Left hindlimb (tissue), 1 donor: ENCODE results near the gene RNF213.
A peak's percentile ranks its signal among the peaks of the same experiment; 100 is the strongest.
"Not testable (repeated sequence)": the region's sequence is repeated elsewhere in the genome, so short reads cannot be mapped to it uniquely, and the experiment has no call there.

Experiments used
- DNase-seq: peaks from one replicate; pipeline ENCODE4 v3.0.0-alpha.2; 2018

The RNF213 gene

DNA sequence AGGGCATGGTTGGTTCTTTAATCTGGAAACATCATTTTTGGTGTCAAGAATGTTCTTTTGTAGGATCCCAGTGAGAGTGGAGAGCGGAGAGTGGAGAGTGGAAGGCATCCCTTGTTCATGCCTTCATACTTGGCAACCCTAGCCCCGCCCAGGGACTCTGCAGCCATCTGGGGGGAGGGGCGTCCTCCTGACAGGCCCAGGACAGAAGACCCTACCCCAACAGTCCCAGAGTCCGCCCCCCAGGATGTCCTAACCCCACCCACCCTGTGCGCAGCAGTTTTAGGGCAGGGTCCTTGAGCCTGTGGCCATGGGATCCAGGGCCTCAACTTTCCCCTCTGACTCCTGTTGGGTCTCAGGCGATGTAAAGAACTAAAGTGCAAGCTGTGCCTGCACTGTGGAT is 36.0 kb upstream of the RNF213 start:
- DNase-seq: peak; percentile 12

DNA sequence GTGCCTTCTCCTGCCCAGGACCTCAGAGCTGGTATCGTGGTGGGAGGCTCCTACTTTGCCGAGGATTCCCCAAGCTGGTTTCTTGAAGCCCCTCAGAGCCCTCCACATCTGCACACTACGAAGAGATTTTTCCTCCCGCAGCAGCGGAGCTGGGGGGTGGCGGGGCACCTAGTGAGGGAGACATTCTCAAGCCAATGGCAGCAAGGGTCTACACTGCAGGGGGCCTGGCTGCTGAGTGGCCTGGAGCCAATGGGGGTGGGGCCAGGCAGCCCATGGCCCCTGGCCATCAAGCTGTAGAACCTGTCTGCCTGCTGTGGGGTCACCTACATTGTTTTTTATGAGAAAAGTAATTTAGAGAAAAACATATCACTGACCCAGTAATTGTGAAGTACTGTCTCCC is 35.4 kb upstream of the RNF213 start:
- DNase-seq: no peak

DNA sequence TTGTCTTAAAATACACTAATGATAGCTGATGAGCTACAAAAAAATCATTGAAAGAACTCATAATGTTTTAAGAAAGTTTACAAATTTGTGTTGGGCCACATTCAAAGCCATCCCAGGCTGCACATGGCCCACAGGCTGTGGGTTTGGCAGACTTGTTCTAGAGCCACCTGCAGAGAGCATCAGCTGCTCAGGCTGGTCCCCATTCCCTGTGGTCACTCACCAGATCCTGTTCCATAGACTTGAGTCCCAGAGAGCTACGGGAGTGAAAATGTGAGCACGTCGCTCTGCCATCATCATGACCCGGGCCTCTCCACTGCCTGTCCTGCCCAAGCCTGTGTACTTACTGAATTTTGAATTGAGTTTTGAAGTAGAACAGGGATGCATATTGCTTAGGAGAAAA is 33.5 kb upstream of the RNF213 start:
- no peak for DNase-seq

DNA sequence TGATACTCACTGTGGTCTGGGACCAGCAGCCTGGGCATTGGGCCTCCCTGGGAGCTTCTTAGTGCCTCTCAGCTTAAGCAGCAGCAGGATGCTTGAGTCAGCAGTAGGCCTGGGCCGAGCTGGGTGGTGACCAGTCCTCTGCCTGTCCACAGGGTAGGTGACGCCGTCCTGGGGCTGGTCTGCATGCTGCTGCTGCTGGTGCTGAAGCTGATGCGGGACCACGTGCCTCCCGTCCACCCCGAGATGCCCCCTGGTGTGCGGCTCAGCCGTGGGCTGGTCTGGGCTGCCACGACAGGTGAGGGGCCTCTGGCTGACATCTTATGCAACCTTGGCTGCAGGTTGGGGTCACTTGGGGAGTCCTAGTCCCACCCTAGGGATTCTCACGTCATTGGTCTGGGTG is 33.0 kb upstream of the RNF213 start:
- DNase-seq: no peak

DNA sequence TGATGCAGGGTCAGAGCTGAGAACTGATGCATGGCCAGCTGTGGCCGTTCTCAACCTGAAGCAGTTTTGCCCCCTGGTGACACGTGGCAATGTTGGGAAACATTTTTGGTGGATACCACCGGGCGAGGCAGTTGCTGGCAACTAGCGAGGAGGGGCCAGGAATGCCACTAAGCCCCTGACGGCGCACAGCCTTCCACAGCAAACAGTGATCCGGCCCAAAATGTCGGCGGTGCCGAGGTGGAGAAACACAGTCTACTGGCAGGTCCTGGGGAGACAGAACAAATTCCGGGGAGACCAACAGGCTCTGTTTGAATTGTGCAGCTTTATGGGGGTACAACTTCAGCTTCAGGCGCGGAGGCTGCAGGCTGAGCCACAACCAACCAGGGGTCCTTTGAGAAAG is 32.2 kb upstream of the RNF213 start:
- no peak for DNase-seq

DNA sequence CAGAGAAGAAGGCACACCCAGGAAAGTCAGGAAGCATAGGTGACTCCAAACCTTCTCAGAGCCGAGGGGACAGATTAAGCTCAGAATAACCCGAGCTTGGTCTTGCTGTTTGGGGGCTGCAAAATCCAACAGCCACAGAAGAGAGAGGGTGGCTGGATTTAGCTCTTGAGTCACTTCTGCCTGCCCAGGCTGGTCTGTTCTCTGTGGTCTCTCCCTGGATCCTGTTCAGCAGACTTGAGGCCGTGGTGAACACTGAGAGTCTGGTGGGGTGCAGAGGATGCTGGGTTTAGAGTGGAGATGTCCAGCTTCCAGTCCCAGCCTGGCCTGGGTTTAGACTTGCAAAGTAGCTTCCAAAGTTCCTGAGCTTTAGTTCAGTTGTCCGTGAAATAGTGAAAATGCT is 31.6 kb upstream of the RNF213 start:
- no peak for DNase-seq

DNA sequence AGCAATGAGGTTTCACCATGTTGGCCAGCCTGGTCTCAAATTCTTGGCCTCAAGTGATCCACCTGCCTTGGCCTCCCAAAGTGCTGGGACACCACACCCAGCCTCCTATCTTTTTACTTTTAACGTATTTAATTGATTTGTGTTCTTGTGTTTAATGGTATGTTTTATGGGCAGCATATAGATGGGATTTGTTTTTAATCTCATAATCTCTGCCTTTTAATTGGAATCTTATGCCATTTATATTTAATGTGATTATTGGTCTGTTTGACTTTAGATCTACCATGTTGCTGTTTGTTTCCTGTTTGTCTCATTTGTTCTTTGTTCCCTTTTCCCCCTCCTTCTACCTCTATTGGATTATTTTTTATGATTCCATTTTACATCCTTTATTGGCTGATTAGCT is 28.2 kb upstream of the RNF213 start:
- no peak for DNase-seq

DNA sequence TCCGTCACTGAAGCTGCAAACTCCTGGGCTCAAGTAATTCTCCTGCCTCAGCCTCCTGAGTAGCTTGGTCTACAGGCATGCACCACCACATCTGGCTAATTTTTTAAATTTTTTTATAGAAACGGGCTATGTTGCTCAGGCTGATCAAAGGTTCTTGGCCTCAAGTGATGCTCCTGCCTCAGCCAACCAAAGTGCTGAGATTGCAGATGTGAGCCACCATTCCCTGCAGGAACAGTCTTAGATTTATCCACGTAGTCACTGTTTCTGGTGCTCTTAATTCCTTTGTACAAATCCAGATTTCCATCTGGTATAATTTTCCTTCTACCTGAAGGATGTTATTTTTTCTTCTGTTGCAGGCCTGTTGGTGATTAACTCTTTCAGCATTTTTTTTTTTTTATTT is 27.4 kb upstream of the RNF213 start:
- DNase-seq: no peak

DNA sequence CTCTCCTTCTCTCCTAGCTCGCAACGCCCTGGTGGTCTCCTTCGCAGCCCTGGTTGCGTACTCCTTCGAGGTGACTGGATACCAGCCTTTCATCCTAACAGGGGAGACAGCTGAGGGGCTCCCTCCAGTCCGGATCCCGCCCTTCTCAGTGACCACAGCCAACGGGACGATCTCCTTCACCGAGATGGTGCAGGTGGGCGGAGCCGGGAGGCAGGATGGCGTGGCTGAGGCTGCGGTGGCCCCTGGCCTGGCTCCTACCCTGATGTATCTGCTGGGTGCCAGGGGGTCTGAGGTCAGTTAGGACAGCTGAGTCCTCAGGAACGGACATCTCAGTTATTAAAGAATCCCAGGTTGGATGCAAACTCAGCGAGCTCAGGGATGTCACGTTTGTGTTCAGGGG is 23.7 kb upstream of the RNF213 start:
- DNase-seq: no peak

DNA sequence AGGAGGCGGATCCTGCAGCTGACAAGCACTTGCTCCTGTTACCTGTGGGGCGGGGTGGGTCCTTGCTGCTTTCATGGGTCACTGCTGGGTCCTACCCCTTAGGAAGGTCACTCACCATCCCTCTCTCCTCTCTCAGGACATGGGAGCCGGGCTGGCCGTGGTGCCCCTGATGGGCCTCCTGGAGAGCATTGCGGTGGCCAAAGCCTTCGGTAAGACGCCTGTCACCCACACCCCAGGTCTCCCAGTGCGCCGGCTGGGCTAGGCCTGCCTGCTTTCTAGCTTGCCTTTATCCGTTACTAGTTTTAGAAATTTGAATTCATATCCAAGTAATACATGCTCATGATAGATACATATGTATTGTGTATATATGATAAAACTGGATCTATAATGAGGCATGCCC is 23.3 kb upstream of the RNF213 start:
- no peak for DNase-seq

DNA sequence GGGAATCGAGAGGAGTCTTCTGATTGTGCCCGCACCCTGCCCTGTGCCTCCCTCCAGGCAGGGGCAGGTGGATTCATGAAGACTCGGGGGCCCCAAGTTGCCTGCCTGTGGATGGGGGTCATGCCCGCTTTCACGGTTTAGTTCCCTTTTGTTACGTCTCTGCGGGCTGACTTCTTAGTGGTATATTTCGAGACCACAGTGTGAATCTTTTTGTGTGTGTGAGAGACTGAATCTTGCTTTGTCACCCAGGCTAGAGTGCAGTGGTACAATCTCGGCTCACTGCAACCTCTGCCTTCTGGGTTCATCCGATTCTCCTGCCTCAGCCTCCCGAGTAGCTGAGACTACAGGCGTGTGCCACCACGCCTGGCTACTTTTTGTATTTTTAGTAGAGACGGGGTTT is 18.1 kb upstream of the RNF213 start:
- no peak for DNase-seq

DNA sequence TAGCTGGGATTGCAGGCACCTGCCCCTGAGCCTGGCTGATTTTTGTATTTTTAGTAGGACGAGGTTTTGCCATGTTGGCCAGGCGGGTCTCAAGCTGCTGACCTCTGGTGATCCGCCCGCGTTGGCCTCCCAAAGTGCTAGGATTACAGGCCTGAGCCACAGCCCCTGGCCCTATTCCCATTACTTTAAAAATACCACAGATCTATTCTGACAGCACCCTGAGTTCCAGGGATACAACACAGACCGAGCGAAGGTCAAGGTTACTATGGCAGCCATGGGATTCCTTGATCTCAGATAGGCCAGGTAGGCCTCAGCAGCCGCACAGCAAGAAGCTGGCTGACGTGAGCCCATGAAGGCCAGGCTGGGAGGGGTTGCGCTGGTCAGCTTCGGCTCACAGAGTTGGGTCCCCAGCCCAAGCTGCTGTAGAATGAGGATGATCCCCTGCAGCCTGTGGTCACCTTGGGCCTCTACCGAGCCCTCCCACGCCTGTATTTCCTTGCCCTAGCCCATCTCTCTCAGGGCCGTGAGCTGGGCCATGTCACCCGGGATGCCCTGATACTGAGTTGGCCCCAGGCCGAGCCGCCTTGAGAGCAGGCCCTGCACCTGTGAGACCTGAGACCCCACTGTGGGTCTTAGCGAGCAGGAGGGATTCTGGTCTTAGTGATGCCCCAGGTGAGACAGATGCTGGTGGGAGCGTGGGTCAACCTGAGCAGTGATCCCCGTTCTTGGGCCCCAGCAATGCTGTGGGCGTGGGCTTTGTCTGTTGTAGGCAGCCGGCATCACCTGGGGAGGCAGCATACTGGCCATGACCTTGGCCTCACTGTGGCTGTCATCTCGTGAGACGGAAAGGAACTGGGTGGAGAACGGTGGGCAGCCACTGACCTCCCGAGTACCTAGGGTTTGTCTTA is 16.9 kb upstream of the RNF213 start:
- DNase-seq: no peak

DNA sequence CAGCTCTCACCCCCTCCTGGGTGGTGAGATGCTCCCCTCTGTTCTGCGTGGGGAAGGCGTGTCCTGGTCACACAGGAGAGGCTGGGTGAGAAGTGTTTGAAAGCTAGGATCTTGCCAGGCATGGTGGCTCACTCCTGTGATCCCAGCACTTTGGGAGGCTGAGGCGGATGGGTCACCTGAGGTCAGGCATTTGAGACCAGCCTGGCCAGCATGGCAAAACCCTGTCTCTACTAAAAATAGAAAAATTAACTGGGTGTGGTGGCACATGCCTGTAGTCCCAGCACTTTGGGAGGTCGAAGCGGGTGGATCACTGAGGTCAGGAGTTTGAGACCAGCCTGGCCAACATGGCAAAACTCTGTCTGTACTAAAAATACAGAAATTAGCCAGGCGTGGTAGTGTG is 16.2 kb upstream of the RNF213 start:
- not testable (repeated sequence) for DNase-seq

DNA sequence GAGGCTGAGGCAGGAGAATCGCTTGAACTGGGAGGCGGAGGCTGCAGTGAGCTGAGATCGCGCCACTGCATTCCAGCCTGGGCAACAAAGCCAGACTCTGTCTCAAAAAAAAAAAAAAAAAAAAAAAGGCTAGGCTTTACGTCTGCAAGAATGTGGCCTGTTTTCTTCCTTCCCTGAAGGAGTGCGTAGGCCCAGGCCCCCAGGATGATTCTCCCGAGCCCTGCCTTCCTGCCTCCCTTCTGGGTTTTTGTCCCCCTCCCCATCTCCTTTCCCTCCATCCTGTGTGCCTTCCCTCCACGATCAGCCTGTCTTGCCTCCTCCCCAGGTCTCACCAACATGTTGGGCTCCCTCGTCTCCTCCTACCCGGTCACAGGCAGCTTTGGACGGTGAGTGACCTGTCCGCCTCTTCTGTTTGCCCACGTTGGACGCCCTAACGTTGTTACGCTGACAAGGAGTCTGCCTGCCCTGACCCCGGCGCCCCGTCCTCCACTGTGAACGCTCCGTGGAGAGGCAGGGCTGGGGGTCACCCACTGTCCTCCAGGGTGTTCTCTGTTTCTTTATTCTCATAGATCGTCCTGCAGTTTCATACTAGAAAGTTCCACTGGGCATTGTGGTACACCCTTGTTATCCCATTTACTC is 15.7 kb upstream of the RNF213 start:
- DNase-seq: no peak

DNA sequence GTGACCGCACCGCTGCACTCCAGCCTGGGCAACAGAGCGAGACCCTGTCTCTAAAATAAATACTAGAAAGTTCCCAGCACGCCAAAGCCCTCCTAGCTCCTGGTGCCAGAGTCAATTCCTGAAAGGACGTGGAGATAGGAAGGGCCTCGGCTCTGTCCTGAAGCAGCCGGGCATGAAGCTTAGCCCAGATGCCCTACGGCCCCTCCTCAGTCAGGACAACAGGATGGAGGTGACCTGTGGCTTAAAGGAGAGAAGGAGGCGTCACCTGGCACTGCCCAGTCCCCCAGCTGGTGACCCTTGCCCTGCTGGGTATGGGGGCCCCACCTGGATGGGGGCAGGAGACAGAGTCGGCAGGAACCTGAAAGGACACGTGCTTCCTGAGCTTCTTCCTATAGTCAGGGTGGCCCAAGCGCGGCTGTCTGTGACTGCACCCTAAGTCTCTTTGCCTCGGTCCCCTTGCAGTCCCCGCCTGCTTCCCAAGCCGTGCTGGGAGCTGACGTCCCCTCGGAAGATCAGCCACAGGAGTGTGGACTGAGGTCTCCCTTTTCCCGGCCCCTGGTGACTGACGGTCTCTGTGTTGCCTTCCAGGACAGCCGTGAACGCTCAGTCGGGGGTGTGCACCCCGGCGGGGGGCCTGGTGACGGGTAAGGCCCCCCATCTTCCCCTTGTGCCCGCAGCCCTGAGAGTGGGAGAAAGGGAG is 14.9 kb upstream of the RNF213 start:
- DNase-seq: no peak

DNA sequence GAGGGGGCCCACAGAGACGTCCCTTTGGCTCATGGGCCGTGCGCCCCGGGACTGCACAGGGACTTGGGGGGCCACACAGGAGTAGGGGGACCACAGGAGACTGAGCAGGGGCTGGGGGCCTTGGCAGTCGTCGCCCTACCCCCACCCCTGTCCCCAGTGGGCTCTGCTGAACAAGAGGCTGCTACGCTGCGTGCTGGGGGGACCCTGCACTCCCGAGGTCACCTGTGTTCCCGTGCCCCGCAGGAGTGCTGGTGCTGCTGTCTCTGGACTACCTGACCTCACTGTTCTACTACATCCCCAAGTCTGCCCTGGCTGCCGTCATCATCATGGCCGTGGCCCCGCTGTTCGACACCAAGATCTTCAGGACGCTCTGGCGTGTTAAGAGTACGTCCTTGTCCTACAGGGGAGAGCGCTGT is 14.4 kb upstream of the RNF213 start:
- no peak for DNase-seq

DNA sequence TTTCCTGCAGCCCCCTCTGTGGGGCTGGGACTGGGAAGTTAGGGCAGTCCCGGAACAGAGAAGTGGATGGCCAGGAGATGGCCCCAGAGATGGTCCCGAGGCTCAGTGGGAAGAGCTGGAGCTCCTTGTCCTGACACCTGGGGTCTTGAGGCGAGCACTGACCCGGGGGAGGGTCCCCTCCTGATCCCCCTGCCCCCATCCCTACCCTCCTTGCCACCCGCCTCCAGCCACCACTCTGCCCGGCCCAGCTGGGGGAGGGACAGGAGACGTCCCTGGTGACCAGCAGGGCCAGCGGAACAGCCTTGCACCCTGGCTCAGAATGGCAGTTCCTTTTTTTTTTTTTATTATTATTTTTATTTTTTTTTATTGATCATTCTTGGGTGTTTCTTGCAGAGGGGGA is 13.9 kb upstream of the RNF213 start:
- DNase-seq: no peak

DNA sequence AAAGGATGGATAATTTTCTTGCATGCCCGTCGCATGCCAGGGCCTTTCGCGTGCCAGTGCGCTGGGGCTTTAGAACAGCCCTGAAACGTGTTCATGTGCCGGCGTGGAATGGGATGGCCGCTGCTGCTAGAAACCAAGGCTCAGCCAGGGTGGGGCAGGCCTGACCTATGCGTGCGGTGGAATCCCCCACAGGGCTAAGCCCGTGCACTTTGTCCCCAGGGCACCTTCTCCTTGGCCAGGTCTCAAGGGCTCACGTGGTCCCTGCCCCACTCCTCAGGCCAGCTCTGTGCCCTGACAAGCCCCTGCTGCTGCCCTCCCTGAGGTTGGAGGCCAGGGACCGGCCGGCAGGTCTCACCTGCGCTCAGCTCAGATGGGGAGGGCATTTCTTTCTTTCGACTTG is 13.1 kb upstream of the RNF213 start:
- no peak for DNase-seq

DNA sequence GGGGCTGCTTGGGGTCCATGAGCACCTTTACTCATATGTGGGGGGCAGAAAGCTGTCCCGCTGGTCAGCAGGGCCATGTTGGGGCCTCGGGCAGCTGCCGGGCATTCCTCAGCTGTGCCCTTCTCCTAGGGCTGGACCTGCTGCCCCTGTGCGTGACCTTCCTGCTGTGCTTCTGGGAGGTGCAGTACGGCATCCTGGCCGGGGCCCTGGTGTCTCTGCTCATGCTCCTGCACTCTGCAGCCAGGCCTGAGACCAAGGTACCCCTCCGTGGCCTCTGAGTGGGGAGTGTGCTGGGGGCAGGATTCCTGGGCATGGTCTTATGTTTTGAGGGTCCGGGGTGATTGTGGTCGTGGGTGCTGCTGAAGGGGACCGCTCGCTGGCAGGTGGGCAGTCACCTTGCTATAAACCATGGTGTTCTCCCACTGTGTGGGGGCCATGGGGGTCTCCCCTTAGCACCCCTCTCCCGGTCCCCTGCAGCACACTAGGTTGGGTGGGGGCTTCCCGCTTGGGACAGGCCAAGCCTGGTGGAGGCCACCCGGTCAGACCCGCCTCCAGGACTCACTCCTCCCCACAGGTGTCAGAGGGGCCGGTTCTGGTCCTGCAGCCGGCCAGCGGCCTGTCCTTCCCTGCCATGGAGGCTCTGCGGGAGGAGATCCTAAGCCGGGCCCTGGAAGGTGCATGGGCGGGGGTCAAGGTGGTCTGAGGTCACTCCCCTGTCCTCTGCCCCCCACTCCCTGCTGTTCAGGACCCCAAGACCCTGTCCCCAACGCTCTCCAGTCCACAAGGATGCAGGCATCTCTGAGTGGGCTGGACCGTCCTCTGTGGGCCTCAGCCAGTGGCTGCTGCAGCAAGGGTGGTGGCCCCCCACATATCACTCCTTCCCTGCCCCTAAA is 12.4 kb upstream of the RNF213 start:
- DNase-seq: no peak

DNA sequence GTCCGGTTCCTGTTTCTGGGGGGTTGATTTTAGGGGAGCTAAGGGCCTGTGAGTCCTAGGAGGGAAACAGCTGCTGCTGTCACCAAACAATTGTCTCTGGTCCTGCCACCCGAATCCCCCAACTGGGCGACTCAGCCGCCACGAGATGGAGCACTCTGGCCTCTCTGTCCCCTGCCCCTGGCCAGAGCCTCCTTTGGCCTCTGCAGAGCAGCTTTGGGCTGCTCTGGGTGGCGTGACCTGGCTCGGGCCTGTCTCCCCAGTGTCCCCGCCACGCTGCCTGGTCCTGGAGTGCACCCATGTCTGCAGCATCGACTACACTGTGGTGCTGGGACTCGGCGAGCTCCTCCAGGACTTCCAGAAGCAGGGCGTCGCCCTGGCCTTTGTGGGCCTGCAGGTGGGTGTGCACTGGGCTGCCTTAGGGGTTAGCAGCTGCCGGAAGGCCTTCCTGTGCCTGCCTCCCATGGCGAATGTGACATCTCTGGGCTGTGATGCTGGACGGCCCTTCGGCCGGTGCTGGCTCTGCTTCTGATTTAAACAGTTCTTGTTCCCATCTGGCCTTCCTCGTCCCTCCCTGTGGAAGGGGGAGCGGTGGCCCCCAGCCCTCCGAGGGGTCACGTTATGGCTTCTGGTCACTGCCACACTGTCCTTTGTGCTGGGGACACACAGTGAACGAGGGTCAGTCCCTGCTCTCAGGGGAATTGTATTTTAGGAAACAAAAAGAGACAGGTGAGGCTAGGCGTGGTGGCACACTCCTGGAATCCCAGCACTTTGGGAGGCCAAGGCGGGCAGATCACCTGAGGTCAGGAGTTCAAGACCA is 11.6 kb upstream of the RNF213 start:
- no peak for DNase-seq

DNA sequence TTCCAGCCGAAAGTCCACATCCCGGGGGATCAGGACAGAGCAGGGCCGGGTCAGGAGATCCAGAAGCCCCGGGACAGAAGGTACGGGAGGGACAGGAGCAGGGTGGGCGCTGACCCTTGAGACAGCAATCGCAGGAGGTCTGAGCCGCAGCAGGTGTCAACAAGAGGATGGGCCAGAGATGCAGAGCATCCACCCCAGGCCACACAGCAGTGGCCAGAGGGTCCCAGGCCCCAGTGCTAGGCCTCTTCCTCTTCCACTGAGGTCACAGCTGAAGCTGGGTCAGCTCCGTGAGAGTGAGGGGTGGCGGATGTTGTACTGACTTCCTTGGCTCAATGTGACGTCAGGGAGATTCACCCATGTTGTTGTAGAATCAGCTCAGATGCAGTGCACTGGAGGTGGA is 8.7 kb upstream of the RNF213 start:
- no peak for DNase-seq

DNA sequence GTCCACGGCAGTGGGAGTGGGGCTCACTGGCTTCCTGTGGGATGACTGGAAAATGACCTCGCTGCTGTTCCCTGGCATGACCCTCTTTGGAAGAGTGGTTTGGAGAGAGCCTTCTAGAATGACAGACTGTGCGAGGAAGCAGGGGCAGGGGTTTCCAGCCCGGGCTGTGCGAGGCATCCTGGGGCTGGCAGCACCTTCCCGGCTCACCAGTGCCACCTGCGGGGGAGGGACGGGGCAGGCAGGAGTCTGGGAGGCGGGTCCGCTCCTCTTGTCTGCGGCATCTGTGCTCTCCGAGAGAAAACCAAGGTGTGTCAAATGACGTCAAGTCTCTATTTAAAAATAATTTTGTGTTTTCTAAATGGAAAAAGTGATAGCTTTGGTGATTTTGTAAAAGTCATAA is 7.8 kb upstream of the RNF213 start:
- no peak for DNase-seq
